ENCODE results near the gene C11orf24. TPM values are rescaled to one million over a fixed set of nuclear protein-coding genes. Genes with fewer than 3 reads are reported as not detected.

Gene C11orf24
- total RNA-seq, 2 donors from 2014 or later, result 25.1 to 61.0 TPM

DNA sequence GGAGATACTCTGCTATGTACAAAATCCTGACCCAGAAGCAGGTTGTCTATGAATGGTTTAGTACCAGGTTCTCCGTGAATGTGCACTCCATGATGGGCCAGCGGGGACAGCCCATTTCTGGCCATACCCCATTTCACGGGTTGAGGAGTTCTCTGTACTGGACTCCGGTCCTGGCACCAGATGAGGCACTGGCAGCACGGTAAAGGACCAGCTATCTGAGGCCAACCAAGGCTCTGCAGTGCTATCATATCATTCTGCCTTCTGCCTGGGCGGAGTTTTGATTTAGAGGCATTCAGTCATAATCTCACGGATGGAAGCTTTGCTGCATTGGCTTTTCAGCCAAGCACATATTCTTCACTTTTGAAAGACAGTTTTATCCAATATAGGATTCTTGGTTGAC lies 40.2 kb downstream of the C11orf24 start:
- no peak for DNase-seq (ENCODE audit: low spot score)
- TF ChIP-seq, protein P1, sequence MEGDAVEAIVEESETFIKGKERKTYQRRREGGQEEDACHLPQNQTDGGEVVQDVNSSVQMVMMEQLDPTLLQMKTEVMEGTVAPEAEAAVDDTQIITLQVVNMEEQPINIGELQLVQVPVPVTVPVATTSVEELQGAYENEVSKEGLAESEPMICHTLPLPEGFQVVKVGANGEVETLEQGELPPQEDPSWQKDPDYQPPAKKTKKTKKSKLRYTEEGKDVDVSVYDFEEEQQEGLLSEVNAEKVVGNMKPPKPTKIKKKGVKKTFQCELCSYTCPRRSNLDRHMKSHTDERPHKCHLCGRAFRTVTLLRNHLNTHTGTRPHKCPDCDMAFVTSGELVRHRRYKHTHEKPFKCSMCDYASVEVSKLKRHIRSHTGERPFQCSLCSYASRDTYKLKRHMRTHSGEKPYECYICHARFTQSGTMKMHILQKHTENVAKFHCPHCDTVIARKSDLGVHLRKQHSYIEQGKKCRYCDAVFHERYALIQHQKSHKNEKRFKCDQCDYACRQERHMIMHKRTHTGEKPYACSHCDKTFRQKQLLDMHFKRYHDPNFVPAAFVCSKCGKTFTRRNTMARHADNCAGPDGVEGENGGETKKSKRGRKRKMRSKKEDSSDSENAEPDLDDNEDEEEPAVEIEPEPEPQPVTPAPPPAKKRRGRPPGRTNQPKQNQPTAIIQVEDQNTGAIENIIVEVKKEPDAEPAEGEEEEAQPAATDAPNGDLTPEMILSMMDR (IDR thresholded peaks at IDR 0.05), result no peak
- TF ChIP-seq POLR2AphosphoS5 (IDR thresholded peaks at IDR 0.05) (no peak), POLR2A (IDR thresholded peaks at IDR 0.05) (no peak)
- H3K27ac ChIP-seq, result no peak overlapping the region
- H3K4me1 ChIP-seq (replicated peaks), result no peaks in the 10 kb centered on the region
- intact Hi-C loops (cut with DNase I), result no loop called here
- no peaks in the 10 kb centered on the region for H3K27me3 ChIP-seq (replicated peaks; ENCODE audit: insufficient read depth)
- 88% methylated on average over 7 of the region's 7 CpGs for WGBS
- no peak overlapping the region for H3K4me3 ChIP-seq
- H3K9me3 ChIP-seq, result no peaks in the 10 kb centered on the region
- no peaks in the 10 kb centered on the region for H3K36me3 ChIP-seq

DNA sequence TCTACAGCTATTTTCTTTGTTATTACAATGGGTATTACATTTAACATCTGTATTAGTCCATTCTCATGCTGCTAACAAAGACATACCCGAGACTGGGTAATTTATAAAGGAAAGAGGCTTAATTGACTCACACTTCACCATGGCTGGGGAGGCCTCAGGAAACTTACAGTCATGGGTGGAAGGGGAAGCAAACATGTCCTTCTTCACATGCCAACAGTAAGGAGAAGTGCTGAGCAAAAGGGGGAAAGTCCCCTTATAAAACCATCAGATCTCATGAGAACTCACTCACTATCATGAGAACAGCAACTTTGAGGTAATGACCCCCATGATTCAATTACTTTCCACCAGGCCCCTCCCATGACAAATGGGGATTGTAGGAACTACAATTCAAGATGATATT lies 42.2 kb downstream of the C11orf24 start:
- Histone ChIP-seq H3K4me1 (replicated peaks) (no peaks in the 10 kb centered on the region), H3K9me3 (no peaks in the 10 kb centered on the region), H3K4me3 (no peak overlapping the region), H3K27ac (no peak overlapping the region), H3K27me3 (replicated peaks; ENCODE audit: insufficient read depth) (no peaks in the 10 kb centered on the region), H3K36me3 (no peaks in the 10 kb centered on the region)
- 60% methylated on average over 1 of the region's 1 CpG for WGBS
- no peak for DNase-seq (ENCODE audit: low spot score)
- TF ChIP-seq POLR2AphosphoS5 (IDR thresholded peaks at IDR 0.05) (no peak), POLR2A (IDR thresholded peaks at IDR 0.05) (no peak)
- TF ChIP-seq, protein P1 (IDR thresholded peaks at IDR 0.05), result no peak
- intact Hi-C loops (cut with DNase I), result no loop called here

DNA sequence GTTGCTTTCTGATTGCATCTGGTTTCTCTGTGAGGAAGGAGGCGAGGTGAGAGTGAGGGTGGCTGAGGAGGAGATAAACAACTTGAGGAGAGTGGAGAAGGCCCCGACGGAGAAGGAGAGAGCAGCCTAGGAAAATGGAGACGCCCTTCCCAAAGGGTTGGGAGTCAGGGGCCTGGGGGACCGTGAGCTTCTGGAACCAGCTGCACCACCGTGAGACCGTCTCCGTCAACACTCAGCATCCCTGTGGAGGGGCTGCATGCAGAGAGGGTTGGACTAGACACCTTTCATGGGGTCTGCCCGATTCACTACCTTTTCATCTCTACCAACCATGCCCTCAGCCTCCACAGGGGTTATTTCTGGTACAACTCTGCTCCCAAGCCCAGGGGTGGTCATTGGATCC lies 45.4 kb downstream of the C11orf24 start:
- TF ChIP-seq, protein P1 (IDR thresholded peaks at IDR 0.05), result no peak
- no peak for TF ChIP-seq POLR2AphosphoS5 (IDR thresholded peaks at IDR 0.05)
- TF ChIP-seq POLR2A (IDR thresholded peaks at IDR 0.05), result no peak
- intact Hi-C loops (cut with DNase I), result no loop called here
- 88% methylated on average over 9 of the region's 9 CpGs for WGBS
- no peak for DNase-seq (ENCODE audit: low spot score)
- Histone ChIP-seq H3K4me3 (no peak overlapping the region), H3K4me1 (replicated peaks) (no peaks in the 10 kb centered on the region), H3K27ac (no peak overlapping the region), H3K36me3 (no peaks in the 10 kb centered on the region), H3K9me3 (no peaks in the 10 kb centered on the region), H3K27me3 (replicated peaks; ENCODE audit: insufficient read depth) (no peaks in the 10 kb centered on the region)

DNA sequence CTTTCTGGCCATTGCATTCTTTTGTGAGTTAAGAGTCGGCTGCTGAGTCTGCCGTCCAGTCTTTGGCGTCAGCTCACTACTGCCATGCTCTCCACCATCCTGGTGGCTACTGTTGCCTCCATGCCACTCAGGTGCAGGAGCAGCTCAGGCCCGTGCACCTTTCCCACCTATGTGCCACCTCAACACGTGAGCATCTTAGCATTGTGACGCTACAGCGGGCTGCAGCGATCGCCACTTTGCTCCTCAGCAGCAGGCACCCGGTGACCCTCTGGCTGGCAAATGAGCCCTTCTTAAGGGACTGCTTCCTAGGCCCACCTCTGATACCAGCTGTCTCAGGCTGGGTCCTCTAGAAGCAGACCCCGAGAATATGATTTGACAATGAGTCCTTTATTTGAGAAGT lies 47.2 kb downstream of the C11orf24 start:
- Histone ChIP-seq H3K27ac (no peak overlapping the region), H3K4me3 (no peak overlapping the region), H3K9me3 (no peaks in the 10 kb centered on the region), H3K4me1 (replicated peaks) (no peaks in the 10 kb centered on the region), H3K27me3 (replicated peaks; ENCODE audit: insufficient read depth) (no peaks in the 10 kb centered on the region), H3K36me3 (no peaks in the 10 kb centered on the region)
- DNase-seq (ENCODE audit: low spot score), result no peak
- TF ChIP-seq POLR2A (IDR thresholded peaks at IDR 0.05), result no peak
- TF ChIP-seq POLR2AphosphoS5 (IDR thresholded peaks at IDR 0.05), result no peak
- intact Hi-C loops (cut with DNase I), result no loop called here
- 92% methylated on average over 11 of the region's 11 CpGs for WGBS

DNA sequence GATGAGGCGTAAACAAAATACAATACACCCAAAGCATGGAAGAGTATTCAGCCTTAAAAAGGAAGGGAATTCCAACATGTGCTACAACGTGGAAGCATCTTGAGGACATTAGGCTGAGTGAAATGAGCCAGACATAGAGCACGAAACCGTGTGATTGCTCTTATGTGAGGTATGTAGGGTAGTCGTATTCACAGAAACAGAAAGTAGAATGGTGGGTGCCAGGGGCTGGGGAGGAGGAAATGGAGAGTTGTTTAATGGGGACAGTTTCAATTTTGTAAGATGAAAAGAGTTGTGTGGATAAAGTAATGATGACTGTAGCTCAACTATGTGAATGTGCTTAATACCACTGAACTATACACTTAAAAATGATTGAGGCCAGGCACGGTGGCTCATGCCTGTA lies 48.5 kb downstream of the C11orf24 start:
- intact Hi-C loops (cut with DNase I), result no loop called here
- WGBS, result 79% methylated on average over 6 of the region's 6 CpGs
- no peak for TF ChIP-seq POLR2AphosphoS5 (IDR thresholded peaks at IDR 0.05)

DNA sequence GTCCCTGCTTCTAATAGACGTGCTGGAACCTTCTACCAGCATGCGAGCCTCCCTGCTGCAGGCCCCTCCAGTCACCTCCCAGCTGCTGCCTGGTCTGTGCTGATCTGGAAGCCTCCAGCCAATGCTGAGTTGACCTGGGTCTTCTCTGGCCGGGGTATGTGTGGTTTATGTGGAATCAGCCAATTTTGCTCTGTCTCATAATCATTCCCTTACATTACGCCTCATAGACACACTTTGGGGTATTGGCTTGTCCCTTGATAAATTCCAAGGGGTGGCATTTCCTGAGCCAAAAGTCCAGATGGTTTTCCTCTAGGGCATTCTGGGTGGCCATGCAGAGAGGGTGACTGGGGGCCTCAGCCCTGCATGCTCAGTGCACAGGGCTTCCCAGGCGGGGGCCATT lies 50.4 kb downstream of the C11orf24 start:
- 72% methylated on average over 5 of the region's 5 CpGs for WGBS
- intact Hi-C loops (cut with DNase I), result no loop called here
- TF ChIP-seq POLR2AphosphoS5 (IDR thresholded peaks at IDR 0.05), result no peak
- TF ChIP-seq POLR2A (IDR thresholded peaks at IDR 0.05), result no peak
- TF ChIP-seq, protein P1 (IDR thresholded peaks at IDR 0.05), result no peak

More for the DNA sequence above, 48.5 kb downstream of the C11orf24 start:
- no peak overlapping the region for H3K4me3 ChIP-seq
- H3K27me3 ChIP-seq (replicated peaks; ENCODE audit: insufficient read depth), result no peaks in the 10 kb centered on the region
- no peaks in the 10 kb centered on the region for H3K36me3 ChIP-seq
- no peaks in the 10 kb centered on the region for H3K4me1 ChIP-seq (replicated peaks)
- no peak for DNase-seq (ENCODE audit: low spot score)
- H3K9me3 ChIP-seq, result no peaks in the 10 kb centered on the region
- no peak overlapping the region for H3K27ac ChIP-seq

More for the DNA sequence above, 50.4 kb downstream of the C11orf24 start:
- no peaks in the 10 kb centered on the region for H3K4me1 ChIP-seq (replicated peaks)
- H3K4me3 ChIP-seq, result no peak overlapping the region
- no peak for DNase-seq (ENCODE audit: low spot score)
- H3K9me3 ChIP-seq, result no peaks in the 10 kb centered on the region
- H3K27ac ChIP-seq, result no peak overlapping the region
- no peaks in the 10 kb centered on the region for H3K27me3 ChIP-seq (replicated peaks; ENCODE audit: insufficient read depth)
- H3K36me3 ChIP-seq, result no peaks in the 10 kb centered on the region
